Skin epidermis (tissue), 12 donors: ENCODE measurements around the gene HTR2A.
A peak's percentile ranks its signal among the peaks of the same experiment; 100 is the strongest.

Source experiments
- H3K27ac ChIP-seq, 21 experiments: fragments of 200-600 bp; sonication (generic) in 11 of 21; one replicate each; pipeline ENCODE4 v1.5.0; 2020; ENCODE audit warnings: mild to moderate bottlenecking in 3 of 21, inconsistent platforms in 2 of 21, moderate library complexity in 2 of 21
- H3K4me3 ChIP-seq, 7 experiments: fragments of 200-600 bp; sonication (generic) in 2 of 7; one replicate each; pipeline ENCODE4 v1.5.0; 2020; ENCODE audit warnings: inconsistent platforms in 2 of 7, mild to moderate bottlenecking in 2 of 7, moderate library complexity in 1 of 7

Gene HTR2A

GRCh38 chr13:46881621-46882020 is 15.2 kb downstream of the HTR2A start:
- H3K4me3 ChIP-seq: no peak overlapping the region
- no peak overlapping the region for H3K27ac ChIP-seq

DNA sequence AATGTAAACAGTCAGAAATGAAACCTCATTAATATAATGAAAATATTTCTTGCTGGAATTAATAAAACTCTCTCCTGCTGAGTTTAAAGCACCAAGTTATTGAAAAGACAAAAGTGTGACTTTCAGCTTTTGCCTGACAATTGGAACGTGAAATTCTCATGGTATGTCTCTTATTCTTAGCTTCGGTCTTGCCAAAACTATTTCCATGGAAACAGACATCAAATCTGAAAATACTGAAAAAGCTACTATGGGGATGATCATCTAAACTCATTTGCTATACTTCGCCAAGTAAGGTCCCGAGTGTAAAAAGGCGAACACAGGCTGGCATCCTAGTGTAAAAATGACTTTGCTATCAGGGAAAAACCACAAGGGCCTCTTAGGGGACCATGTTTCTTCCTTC is 22.8 kb downstream of the HTR2A start:
- Histone ChIP-seq H3K27ac (no peak overlapping the region), H3K4me3 (no peak overlapping the region)

GRCh38 chr13:46871557-46871956 is 25.3 kb downstream of the HTR2A start:
- no peak overlapping the region for H3K4me3 ChIP-seq
- no peak overlapping the region for H3K27ac ChIP-seq

- Histone ChIP-seq H3K27ac (no peak overlapping the region), H3K4me3 (no peak overlapping the region)
These were observed 28.8 kb downstream of the HTR2A start for GRCh38 chr13:46868091-46868490.

DNA sequence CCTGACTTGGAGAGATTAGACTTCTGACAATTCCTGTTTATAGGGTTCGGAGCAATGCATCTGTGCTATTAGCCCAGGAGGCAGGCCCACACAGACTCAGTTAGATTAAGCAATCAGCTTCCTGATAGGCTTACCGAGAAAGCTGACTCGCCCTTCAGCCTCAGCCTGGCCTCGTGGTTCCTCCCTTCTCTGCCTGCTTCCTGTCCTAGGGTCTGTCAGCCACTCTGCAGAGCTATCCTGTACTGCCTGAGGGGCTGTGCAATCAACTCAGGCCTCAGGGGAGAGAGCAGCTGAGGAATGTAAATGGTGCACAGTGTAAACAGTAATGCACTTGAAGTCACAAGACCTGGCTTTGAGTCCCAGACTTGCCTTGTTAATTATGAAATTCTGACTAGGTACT is 30.7 kb downstream of the HTR2A start:
- Histone ChIP-seq H3K4me3 (no peak overlapping the region), H3K27ac (no peak overlapping the region)

DNA sequence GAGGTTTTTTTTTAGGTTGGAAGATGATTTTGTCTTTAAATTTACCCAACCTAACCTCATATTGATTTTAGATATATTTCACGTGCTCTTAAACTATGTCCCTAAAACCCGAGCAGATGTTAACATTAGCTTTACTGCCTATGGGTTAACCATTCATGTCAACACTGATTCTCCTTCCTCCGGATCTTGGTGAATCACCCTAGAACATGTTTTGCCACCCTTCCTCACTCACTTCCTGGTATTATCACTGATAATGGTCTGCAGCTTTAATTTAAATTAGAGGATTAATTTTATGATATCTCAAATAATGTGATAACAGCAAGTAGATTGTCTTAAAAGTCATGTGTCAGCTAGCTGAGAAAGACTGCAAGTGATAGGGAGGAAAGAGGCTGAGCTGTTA is 31.9 kb downstream of the HTR2A start:
- Histone ChIP-seq H3K4me3 (no peak overlapping the region), H3K27ac (no peak overlapping the region)

DNA sequence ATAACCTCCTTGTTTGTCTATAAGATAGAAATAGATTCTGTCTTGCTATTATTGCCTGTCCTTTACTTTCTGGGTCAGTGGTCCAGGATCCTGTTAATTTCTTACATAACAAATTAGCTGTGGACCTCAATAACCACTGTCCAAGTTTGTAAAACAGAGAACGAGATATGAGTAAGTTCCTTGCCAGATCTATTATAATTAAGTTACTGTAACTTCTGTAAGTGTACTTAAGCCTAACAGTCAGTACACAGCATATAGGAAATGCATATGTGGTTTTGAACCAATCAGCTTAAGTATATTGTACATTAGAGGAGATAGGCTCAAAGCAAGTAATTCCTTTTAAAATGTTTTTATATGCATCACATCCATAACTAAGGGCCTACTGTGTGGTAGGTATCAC is 34.9 kb downstream of the HTR2A start:
- peak overlapping the region in 1 of 21 experiments; percentile 9 for H3K27ac ChIP-seq
- H3K4me3 ChIP-seq: no peak overlapping the region

DNA sequence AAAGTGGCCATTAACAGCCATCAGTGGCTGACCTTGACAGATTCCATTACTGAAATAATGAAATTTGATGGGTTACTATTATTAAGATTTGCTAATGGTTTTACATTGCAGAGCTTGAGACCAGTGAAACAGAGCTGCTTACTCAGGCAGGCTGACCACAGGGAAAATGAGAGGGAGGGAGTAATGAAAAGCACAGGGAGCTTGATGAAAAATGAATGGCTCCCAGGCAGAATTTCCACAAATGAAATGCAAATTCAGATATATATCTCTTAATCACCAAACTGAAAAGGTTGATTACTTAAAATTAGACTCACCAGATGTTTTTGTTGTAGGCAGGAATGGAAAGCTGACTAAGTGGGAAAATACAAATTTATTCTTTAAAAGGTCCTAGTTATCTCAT is 36.1 kb downstream of the HTR2A start:
- peak overlapping the region in 2 of 21 experiments; percentile 9 to 23 for H3K27ac ChIP-seq

GRCh38 chr13:46858776-46859175 is 38.1 kb downstream of the HTR2A start:
- H3K27ac ChIP-seq: no peak overlapping the region
- H3K4me3 ChIP-seq: no peak overlapping the region

More for the DNA sequence above, 36.1 kb downstream of the HTR2A start:
- H3K4me3 ChIP-seq: no peak overlapping the region

DNA sequence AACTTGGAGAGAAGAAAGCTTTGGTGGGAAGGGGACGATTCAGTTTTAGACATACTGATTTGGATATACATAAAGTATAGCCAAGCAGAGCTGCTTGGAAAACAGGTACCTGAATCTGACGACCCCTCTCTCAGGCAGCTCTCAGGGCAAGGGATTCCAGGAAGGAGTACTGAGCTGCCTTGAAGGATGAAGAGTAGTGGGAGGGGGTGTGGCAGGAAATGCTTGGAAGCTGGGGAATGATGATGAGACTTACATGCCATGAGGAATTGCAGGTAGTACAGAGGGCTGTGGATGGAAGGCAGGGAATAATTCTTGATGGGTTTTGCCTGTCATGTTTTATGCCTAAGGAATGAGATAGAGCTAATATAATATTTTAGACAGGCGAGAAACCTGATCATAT is 38.7 kb downstream of the HTR2A start:
- Histone ChIP-seq H3K4me3 (no peak overlapping the region), H3K27ac (no peak overlapping the region)

DNA sequence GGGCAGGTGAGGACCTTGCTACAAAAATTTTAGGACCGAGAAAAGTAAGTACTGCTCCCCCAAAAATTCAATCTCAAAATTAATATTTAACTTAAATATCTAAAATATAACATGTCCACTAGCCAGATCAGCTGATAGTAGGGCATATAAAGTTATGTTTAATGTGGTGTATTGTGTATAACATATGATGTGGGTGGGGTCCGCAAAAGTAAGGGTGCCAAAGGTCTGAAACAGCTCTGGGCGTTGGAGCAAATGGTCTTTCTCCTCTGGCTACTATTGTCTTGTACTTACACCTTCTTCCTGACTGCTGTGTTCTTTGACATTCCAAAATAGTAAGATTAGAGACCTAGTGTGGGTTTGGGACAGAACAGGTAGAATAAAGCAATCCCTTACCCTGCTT is 41.2 kb downstream of the HTR2A start:
- Histone ChIP-seq H3K4me3 (no peak overlapping the region), H3K27ac (no peak overlapping the region)

DNA sequence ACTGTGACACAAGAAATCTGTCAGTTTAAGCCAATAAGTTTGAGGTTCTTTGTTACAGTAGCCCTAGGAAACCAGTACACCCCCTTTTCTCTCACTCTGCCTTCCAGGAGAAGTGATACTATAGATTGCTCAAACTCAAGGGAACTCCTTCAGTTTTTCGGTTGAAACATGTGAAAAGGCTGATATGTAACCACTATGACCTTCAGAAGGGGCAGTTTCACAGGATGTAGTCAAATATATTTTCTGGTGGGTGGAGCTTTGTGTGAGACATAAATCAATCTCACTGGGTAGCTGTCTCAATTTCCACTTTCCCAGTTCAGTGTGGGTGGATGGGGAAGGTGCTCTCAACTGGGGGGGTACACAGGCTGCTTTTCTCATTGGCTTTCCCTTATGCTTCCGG is 41.7 kb downstream of the HTR2A start:
- Histone ChIP-seq H3K27ac (no peak overlapping the region), H3K4me3 (no peak overlapping the region)

- Histone ChIP-seq H3K4me3 (no peak overlapping the region), H3K27ac (no peak overlapping the region)
These were observed 44.7 kb downstream of the HTR2A start for GRCh38 chr13:46852168-46852567.

GRCh38 chr13:46850214-46850613 is 46.6 kb downstream of the HTR2A start:
- Histone ChIP-seq H3K4me3 (no peak overlapping the region), H3K27ac (no peak overlapping the region)

DNA sequence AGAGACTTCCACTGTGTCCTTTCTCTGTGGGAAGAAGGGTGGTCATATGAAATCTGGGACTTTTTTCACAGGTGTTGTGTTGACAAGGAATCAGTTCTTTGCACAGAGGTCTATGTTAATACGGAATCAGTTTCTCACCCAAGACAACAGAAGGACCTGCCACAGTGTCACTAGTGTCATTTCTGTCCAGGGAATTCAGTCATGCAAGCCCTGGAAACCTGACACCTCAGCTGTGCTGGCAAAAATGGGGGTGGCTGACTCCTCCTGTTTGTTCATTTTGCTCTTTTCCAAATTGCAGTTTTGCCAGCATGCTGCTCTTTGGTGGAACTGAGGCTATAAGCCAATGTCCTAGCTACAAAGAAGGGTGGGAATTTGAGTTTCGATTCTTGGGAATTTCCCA is 50.1 kb downstream of the HTR2A start:
- no peak overlapping the region for H3K27ac ChIP-seq
- no peak overlapping the region for H3K4me3 ChIP-seq

GRCh38 chr13:46845146-46845545 is 51.7 kb downstream of the HTR2A start:
- Histone ChIP-seq H3K4me3 (no peak overlapping the region), H3K27ac (no peak overlapping the region)

DNA sequence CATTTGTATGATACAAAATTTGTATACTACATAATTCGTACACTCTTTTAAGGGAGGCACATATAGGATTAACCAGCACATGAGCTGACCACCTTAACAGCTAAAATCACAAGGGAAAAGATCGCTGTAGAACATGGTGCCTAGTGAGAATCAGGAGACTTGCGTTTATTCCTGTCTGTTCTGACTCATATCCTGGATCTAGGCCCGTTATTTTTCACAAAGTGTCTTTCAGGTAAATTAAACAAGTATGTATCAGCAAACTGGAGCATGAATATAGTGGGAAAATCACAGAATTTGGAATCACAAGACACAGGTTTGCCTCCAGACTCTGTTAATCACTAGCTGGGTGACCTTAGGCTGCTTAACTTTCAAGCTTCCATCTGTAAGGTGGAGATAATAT is 52.4 kb downstream of the HTR2A start:
- Histone ChIP-seq H3K27ac (no peak overlapping the region), H3K4me3 (no peak overlapping the region)

GRCh38 chr13:46839399-46839798 is 57.5 kb downstream of the HTR2A start:
- H3K27ac ChIP-seq: no peak overlapping the region
- no peak overlapping the region for H3K4me3 ChIP-seq

DNA sequence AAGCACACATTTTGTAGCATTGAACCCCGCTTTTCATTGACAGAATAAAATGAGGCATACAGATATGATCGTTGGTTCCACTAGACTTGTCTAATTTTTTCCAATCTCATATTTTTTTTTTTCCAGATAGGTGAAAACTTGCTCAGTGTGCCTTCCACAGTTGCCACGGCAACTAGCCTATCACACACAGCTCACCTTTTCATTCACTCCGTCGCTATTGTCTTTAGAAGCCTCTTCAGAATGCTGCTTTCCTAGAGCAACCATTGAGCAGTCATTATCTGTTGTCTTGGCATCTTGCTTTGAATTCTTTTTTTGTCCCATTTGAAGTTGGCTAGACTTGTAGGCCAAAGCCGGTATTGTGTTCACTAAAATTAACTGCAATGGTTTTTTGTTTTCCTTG is 62.2 kb downstream of the HTR2A start:
- no peak overlapping the region for H3K4me3 ChIP-seq

DNA sequence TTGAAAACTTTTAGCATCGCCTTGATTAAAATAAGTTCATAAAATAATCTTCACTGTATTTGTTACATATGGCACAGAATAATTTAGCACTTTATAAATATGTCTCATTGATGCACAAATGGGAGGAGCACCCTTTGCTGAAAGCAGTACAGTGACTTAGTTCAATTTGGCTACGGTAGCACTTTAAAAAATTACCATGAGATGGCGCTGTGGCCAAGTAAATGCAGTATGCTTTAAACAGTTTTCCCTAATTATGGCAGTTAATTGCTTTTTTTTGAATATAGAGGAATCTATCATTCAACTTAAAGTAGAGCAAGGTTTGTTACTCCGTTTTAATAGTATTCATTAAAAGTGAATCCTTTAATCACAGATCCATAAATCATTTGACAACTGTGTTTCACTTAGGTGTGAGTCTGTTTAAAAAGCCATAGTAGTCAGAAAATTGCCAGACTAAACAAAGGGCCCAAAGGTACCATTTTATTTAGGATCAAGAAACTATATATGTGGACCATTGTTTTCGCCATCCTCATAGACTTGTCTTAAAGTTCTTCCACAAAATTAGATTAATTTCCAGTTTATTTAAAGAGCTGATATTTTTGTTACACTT is 65.2 kb downstream of the HTR2A start:
- no peak overlapping the region for H3K4me3 ChIP-seq
- H3K27ac ChIP-seq: no peak overlapping the region

More for the DNA sequence above, 62.2 kb downstream of the HTR2A start:
- H3K27ac ChIP-seq: no peak overlapping the region

DNA sequence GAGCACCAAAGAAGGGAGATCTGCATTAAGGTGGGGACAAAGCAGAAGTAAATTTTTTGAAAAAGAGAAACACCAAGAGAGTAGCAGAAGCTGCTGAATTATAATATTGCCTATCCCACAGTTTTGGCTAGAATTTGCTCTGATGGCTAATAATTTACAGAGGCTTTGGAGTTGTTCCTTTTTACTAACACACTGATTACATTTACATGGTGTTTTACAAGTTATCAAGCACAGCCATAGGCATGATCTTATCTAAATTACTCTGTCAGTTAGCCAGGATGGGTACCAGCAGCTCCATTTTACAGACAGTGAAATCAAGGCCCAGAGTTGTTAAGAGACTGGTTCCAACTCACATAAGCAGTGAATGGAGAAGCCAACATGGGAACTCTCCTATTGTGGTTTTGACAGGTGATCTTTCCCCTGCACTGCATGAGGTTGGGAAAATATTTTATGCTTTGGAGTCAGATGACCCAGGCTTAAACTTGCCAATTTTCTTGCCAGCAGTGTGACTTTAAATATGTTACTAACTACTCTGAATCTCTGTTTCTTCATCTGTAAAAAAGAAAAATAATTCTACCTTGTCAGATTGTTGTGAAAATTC is 66.3 kb downstream of the HTR2A start:
- no peak overlapping the region for H3K4me3 ChIP-seq
- no peak overlapping the region for H3K27ac ChIP-seq

DNA sequence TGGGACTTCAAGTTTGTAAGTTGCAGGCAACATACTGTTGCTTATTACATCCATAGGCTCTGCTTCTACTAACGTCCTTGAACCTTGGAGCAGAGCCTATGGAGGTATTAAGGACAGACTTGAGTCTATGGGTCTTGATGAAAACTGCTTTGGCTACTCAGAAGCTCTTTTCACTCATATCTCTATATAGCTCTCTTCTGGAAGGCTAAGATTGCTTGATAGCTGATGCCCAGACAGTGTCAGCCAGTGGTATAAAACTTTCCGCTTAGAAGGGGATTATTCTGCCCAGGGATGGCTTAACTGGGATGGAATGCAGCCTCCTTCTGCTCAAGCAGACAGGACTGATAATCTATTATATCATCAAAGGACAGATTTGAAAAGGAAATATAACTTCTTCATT is 74.3 kb downstream of the HTR2A start:
- H3K27ac ChIP-seq: no peak overlapping the region
- no peak overlapping the region for H3K4me3 ChIP-seq
